ENCODE measurements around the gene KNL1. TPM values are rescaled to one million over a fixed set of nuclear protein-coding genes. Genes with fewer than 3 reads are reported as not detected.
"Not testable (repeated sequence)": the region's sequence is repeated elsewhere in the genome, so short reads cannot be mapped to it uniquely, and the experiment has no call there.

KNL1 gene
- total RNA-seq, 1 donor from 2014 or later, result 7.7 TPM

DNA sequence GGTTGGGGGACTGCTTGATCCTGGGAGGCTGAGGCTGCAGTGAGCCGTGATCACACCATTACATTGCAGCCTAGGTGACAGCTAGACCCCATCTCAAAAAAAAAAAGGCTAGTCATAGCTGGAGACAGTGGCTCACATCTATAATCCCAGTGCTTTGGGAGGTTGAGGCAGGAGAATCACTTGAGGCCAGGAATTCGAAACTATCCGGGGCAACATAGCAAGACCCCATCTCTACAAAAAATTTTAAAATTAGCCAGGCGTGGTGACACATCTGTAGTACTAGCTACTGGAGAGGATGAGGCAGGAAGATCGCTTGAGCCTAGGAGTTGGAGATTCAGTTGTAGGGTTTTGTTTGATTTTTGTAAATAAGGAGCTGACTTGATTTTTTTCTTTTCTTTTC, 45.6 kb downstream of the KNL1 start:
- H3K4me1 Mint-ChIP-seq, result no peaks in the 10 kb centered on the region
- H3K4me3 Mint-ChIP-seq, result no peak overlapping the region
- POLR2A ChIA-PET, result interaction anchor here (0.7 kb wide), 1 partner anchor 1084 kb away, joined by 4 read pairs; no protein-coding TSS in a partner anchor
- no peaks in the 10 kb centered on the region for H3K9me3 Mint-ChIP-seq
- H3K36me3 Mint-ChIP-seq (ENCODE audit: low read depth), result no peaks in the 10 kb centered on the region
- CTCF ChIA-PET, result no interaction called here
- TF ChIP-seq, protein P1, sequence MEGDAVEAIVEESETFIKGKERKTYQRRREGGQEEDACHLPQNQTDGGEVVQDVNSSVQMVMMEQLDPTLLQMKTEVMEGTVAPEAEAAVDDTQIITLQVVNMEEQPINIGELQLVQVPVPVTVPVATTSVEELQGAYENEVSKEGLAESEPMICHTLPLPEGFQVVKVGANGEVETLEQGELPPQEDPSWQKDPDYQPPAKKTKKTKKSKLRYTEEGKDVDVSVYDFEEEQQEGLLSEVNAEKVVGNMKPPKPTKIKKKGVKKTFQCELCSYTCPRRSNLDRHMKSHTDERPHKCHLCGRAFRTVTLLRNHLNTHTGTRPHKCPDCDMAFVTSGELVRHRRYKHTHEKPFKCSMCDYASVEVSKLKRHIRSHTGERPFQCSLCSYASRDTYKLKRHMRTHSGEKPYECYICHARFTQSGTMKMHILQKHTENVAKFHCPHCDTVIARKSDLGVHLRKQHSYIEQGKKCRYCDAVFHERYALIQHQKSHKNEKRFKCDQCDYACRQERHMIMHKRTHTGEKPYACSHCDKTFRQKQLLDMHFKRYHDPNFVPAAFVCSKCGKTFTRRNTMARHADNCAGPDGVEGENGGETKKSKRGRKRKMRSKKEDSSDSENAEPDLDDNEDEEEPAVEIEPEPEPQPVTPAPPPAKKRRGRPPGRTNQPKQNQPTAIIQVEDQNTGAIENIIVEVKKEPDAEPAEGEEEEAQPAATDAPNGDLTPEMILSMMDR (IDR thresholded peaks at IDR 0.05), result no peak
- no peaks in the 10 kb centered on the region for H3K27me3 Mint-ChIP-seq
- DNase-seq (no peak), ATAC-seq (ENCODE audit: low read depth) (no peak)
- H3K27ac Mint-ChIP-seq, result no peak overlapping the region
- intact Hi-C loops (cut with micrococcal nuclease), result no loop called here

DNA sequence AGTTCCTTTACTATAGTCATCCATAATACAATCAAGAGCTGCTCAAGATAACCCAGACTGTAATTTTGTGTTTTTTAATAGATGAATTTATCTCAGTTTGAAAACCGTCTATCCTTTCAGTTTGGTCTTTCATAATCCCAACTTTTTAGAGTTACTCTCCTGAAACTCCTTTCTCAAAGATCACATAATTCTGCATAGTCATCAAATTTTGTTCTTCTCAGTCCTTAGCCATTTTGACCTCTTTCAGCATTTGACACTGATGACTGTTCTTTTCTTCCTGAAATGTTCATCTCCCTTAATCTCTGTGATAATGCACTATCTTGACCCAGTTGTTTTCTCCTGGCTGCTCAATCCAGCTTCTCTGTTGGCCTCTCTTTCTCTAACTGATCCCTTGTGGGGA, 53.5 kb downstream of the KNL1 start:
- POLR2A ChIA-PET, result interaction anchor here (0.6 kb wide), 1 partner anchor 314 kb away, joined by 3 read pairs; no protein-coding TSS in a partner anchor
- intact Hi-C loops (cut with micrococcal nuclease), result no loop called here
- H3K4me1 Mint-ChIP-seq, result peaks cover 10% of the 10 kb centered on the region
- H3K4me3 Mint-ChIP-seq, result no peak overlapping the region
- TF ChIP-seq, protein P1 (IDR thresholded peaks at IDR 0.05), result no peak
- no peak overlapping the region for H3K27ac Mint-ChIP-seq
- CTCF ChIA-PET, result no interaction called here
- no peaks in the 10 kb centered on the region for H3K36me3 Mint-ChIP-seq (ENCODE audit: low read depth)
- H3K9me3 Mint-ChIP-seq, result no peaks in the 10 kb centered on the region
- ATAC-seq (ENCODE audit: low read depth) (no peak), DNase-seq (no peak)
- H3K27me3 Mint-ChIP-seq, result no peaks in the 10 kb centered on the region

DNA sequence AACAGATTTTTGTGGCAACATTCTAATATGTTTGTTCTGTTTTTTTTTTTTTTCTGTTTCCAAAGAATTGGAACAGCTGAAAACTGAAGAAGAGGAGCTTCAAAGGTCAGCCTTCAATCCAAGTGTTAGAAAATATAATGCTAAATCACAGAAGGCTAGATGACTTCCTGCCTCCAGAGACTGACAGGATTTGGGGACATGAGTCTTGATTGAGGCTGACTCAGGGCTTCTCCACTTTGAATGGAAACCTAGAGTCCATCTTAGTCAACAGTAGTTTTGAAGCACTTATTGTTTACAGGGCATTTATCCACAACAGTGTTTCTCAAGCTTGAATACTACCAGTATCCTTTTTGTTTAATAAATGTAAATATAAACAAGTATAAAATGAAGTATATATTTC, 56.4 kb downstream of the KNL1 start:
- H3K4me3 Mint-ChIP-seq, result peak overlapping the region; percentile 35
- H3K36me3 Mint-ChIP-seq (ENCODE audit: low read depth), result no peaks in the 10 kb centered on the region
- intact Hi-C loops (cut with micrococcal nuclease), result no loop called here

DNA sequence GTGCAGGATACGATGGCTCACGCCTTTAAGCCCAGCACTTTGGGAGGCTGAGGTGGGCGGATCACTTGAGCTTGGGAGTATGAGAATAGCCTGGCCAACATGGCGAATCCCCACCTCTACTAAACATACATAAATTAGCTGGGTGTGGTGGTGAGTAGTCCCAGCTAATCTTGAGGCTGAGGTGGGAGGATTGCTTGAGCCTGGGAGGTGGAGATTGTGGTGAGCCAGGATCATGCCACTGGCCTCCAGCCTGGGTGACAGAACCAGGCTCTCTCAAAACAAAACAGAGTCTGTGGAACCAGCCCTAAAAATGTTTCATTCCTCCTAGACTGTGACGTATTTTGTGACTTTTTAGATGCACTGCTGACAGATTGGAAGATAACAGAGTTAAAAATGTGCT, 66.6 kb downstream of the KNL1 start:
- TF ChIP-seq, protein P1 (IDR thresholded peaks at IDR 0.05), result no peak
- ChIA-PET POLR2A (no interaction called here), CTCF (no interaction called here)
- intact Hi-C loops (cut with micrococcal nuclease), result no loop called here
- Mint-ChIP-seq H3K9me3 (no peaks in the 10 kb centered on the region), H3K4me3 (no peak overlapping the region), H3K27me3 (no peaks in the 10 kb centered on the region), H3K36me3 (ENCODE audit: low read depth) (no peaks in the 10 kb centered on the region), H3K27ac (no peak overlapping the region), H3K4me1 (peaks cover 4% of the 10 kb centered on the region)
- no peak for ATAC-seq (ENCODE audit: low read depth)
- no peak for DNase-seq

More for the DNA sequence above, 56.4 kb downstream of the KNL1 start:
- Mint-ChIP-seq H3K27me3 (no peaks in the 10 kb centered on the region), H3K4me1 (peaks cover 10% of the 10 kb centered on the region), H3K27ac (no peak overlapping the region), H3K9me3 (no peaks in the 10 kb centered on the region)
- DNase-seq, result no peak
- ChIA-PET POLR2A (interaction anchor here (0.7 kb wide), 1 partner anchor 81 kb away, joined by 3 read pairs; the partner anchor contains the start of gene RPUSD2), CTCF (interaction anchor here (0.7 kb wide), 1 partner anchor 1337 kb away, joined by 3 read pairs; no protein-coding TSS in a partner anchor)
- TF ChIP-seq, protein P1 (IDR thresholded peaks at IDR 0.05), result no peak
- ATAC-seq (ENCODE audit: low read depth), result no peak

DNA sequence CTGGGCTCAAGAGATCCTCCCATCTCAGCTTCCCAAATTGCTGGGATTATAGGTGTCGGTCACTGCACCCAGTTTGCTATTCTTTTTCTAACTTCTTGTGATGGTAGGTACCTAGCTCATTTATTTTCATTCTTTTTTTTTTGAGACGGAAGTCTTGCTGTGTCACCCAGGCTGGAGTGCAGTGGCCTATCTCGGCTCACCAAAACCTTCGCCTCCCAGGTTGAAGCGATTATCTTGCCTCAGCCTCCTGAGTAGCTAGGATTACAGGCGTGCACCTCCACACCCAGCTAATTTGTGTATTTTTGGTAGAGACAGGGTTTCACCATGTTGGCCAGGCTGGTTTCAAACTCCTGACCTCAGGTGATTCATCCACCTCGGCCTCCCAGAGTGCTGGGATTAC, 70.9 kb downstream of the KNL1 start:
- intact Hi-C loops (cut with micrococcal nuclease), result no loop called here
- ATAC-seq (ENCODE audit: low read depth), result no peak

DNA sequence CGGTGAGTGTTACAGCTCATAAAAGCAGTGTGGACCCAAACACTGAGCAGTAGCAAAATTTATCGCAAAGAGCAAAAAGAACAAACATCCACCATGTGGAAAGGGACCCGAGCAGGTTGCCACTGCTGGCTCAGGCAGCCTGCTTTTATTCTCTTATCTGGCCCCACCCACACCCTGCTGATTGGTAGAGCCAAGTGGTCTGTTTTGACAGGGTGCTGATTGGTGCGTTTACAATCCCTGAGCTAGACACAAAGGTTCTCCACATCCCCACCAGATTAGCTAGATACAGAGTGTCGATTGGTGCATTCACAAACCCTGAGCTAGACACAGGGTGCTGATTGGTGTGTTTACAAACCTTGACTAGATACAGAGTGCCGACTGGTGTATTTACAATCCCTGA, 82.2 kb downstream of the KNL1 start:
- H3K9me3 Mint-ChIP-seq; H3K27ac Mint-ChIP-seq; DNase-seq; H3K4me3 Mint-ChIP-seq; H3K27me3 Mint-ChIP-seq; H3K36me3 Mint-ChIP-seq (ENCODE audit: low read depth); ATAC-seq (ENCODE audit: low read depth); intact Hi-C loops (cut with micrococcal nuclease); POLR2A ChIA-PET: not testable (repeated sequence)
- CTCF ChIA-PET, result interaction anchor here (1.2 to 6.1 kb wide), 2 partner anchors 53 to 107 kb away, joined by 3 to 48 read pairs; no protein-coding TSS in a partner anchor
- H3K4me1 Mint-ChIP-seq, result peaks cover 31% of the 10 kb centered on the region

More for the DNA sequence above, 70.9 kb downstream of the KNL1 start:
- Mint-ChIP-seq H3K36me3 (ENCODE audit: low read depth) (no peaks in the 10 kb centered on the region), H3K4me1 (no peaks in the 10 kb centered on the region), H3K27ac (no peak overlapping the region), H3K27me3 (no peaks in the 10 kb centered on the region), H3K9me3 (no peaks in the 10 kb centered on the region), H3K4me3 (no peak overlapping the region)
- DNase-seq, result no peak
- ChIA-PET POLR2A (no interaction called here), CTCF (no interaction called here)
- TF ChIP-seq, protein P1 (IDR thresholded peaks at IDR 0.05), result no peak

DNA sequence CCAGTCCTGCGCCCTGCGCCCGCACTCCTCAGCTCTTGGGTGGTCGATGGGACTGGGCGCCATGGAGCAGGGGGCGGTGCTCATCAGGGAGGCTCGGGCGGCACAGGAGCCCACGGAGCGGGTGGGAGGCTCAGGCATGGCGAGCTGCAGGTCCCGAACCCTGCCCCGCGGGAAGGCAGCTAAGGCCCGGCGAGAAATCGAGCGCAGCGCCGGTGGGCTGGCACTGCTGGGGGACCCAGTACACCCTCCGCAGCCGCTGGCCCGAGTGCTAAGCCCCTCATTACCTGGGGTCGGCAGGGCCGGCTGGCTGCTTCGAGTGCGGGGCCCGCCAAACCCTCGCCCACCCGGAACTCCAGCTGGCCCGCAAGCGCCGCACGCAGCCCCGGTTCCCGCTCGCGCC, 82.9 kb downstream of the KNL1 start:
- intact Hi-C loops (cut with micrococcal nuclease); H3K4me3 Mint-ChIP-seq; POLR2A ChIA-PET; H3K36me3 Mint-ChIP-seq (ENCODE audit: low read depth); H3K27me3 Mint-ChIP-seq; H3K9me3 Mint-ChIP-seq; H3K27ac Mint-ChIP-seq; DNase-seq; ATAC-seq (ENCODE audit: low read depth): not testable (repeated sequence)
- CTCF ChIA-PET, result interaction anchor here (1.2 to 6.1 kb wide), 2 partner anchors 52 to 106 kb away, joined by 3 to 48 read pairs; no protein-coding TSS in a partner anchor
- H3K4me1 Mint-ChIP-seq, result peaks cover 31% of the 10 kb centered on the region
